ENCODE measurements around the gene UNC119B.
A peak's percentile ranks its signal among the peaks of the same experiment; 100 is the strongest.
"Not testable (repeated sequence)": the region's sequence is repeated elsewhere in the genome, so short reads cannot be mapped to it uniquely, and the experiment has no call there.

UNC119B gene

DNA sequence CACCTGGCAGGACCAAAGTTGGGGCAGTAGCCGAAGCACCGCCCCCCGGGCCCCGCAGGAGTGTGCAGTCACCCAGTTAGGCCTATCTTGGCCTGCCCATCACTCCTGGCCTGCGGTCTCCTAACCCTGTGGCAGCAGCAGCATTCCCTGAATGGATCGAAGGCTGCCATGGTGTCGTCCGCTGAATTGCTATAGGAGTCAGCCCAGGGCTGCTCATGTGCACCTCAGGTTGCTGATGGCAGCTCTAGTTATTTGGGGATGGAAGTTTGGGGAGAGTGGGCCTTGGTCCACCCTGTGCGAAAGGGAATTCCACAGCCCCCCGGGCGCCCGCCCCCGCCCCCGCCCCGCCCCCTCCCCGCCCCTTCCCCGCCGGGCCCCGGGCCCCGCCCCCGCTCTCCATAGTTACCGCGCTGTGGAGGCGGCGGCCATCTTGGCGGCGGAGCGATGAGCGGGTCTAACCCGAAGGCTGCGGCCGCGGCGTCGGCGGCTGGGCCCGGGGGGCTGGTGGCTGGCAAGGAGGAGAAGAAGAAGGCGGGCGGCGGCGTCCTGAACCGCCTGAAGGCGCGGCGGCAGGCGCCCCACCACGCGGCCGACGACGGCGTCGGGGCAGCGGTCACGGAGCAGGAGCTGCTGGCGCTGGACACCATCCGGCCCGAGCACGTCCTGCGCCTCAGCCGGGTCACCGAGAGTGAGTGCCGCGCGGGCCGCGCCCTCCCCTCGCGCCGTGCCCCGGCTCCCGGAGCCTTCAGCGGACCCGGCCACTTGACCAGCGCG, at the start of gene UNC119B:
UNC119B (plus strand) TSS at position 428 of the 774 bp plus-strand sequence; CDS start at position 445, 17 bp downstream.
- DNase-seq, result no peak

- DNase-seq, result no peak
These were observed 48.8 kb upstream of the UNC119B start for GRCh38 chr12:120661432-120661831.

GRCh38 chr12:120662879-120663278, 47.4 kb upstream of the UNC119B start:
- no peak for DNase-seq

DNA sequence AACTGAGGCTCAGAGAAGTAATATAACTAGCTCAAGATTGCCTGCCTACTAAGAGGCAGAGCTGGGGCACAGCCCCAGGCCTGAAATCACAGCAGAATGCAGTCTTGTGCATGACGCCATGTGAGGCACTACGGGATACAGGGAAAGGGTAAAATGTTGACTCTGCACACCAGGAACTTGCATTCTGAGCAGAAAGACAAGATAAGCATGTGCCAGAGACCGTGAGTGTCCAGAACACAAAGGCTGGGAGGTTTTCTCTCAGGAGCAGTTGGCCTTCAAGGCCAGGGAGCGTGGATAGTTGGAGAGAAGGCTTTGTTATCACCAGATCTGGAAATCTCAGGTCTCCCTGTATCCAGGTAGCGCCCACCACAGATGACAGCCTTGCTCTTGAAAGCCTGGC, 46.5 kb upstream of the UNC119B start:
- no peak for DNase-seq

GRCh38 chr12:120666571-120667390, 43.5 kb upstream of the UNC119B start:
- DNase-seq, result no peak

DNA sequence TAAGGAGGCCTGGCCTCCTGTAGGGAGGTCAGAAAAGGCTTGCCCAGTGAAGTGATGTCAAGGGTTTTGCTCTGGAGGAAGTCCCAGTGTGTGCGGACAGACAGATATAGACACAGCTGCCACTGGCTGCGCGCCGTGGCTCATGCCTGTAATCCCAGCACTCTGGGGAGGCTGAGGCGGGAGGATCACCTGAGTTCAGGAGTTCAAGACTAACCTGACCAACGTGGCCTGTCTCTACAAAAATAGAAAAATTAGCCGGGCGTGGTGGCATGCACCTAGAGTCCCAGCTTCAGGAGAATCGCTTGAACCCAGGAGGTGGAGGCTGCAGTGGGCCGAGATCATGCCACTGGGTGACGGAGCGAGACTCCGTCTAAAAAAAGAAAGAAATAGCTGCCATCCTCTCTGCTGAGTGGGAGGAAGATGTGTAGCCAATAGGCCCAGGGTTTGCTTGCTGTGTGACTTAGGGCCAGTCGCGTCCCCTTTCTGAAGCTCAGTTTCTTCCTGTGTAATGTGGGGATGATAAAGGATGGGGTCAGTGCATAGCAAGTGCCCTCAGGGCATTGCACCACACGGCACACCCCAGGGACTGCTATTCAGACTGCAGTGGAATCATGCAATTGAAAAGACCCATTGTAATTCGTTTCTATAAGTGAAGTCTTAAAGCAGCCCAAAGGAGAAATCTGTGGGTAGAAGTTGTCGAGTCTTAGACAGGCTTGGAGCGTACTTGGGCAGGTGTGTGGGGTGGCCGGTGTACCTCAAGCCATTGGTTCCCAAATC, 42.0 kb upstream of the UNC119B start:
- DNase-seq, result no peak

DNA sequence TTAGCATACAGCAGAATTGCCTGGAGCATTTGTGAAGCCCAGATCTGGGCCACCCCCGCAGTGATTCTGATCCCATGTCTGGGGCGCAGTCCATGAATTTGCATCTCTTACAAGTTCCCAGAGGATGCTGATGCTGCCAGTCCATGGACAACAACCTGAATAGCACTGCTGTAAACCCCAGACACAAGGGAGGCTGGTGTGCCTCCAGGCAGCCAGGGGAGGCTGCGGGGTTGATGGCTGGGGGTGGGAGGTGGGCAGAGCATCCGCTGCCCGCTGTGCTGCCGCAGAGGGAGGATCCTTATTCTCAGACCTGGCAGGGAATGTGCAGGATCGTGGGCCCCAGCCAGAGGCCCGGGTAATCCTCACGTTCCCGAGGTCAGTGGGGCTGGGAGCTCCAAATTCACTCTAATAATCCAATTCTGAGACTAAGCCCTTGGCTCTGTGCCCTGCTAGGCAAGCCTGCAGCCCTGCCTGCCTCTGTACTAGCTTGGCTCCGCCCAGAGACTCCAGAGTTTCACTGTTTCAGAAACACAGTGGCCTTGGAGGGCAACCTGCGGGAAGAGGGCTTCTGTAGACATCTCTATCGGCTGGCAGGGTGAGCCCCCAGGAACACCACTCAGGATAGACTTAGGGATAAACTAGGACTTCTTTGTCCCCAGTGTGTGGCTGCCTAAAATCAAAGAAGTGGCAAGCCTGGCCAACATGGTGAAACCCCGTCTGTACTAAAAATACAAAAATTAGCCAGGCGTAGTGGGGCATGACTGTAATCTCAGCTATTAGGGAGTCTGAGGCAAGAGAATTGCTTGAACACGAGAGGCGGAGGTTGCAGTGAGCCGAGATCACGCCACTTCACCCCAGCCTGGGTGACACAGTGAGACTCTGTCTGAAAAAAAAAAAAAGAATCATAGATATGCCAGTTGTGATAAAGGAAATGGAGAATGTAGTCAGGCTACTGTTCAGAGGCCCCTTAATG, 41.1 kb upstream of the UNC119B start:
- no peak for DNase-seq

DNA sequence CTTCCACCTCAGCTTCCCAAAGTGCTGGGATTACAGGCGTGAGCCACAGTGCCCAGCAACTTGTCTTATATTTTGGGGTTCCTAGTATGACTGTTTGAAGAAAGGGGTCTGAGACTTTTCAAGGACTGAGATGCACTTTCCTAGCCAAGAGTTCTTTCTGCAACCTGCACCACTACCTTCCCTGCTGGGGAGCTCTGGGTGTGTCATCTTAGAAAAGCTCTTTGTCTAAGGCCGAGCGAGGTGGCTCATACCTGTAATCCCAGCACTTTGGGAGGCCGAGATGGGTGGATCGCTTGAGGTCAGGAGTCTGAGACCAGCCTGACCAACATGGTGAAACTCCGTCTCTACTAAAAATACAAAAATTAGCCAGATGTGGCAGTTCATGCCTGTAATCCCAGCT, 40.0 kb upstream of the UNC119B start:
- DNase-seq, result not testable (repeated sequence)

DNA sequence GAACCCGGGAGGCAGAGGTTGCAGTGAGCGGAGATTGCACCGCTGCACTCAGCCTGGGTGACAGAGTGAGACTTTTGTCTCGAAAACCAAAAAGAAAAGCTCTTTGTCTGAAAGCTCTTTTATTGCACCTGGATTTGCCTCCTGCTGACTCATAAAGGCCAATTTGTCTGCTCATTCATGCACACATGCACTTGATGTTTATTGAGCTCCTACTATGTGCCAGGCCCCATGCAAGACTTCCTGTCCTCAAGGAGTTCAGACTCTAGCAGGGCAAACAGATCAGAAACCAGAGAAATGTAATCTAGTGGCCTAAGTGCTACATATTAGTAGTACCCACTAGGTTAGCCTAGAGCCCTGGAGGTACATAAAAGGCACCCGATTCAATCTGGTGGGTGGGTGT, 39.6 kb upstream of the UNC119B start:
- no peak for DNase-seq

GRCh38 chr12:120674097-120674636, 36.1 kb upstream of the UNC119B start:
- DNase-seq, result no peak

GRCh38 chr12:120677765-120678473, 32.3 kb upstream of the UNC119B start:
- no peak for DNase-seq

GRCh38 chr12:120678572-120678971, 31.7 kb upstream of the UNC119B start:
- no peak for DNase-seq

GRCh38 chr12:120680165-120680738, 30.0 kb upstream of the UNC119B start:
- DNase-seq, result no peak

DNA sequence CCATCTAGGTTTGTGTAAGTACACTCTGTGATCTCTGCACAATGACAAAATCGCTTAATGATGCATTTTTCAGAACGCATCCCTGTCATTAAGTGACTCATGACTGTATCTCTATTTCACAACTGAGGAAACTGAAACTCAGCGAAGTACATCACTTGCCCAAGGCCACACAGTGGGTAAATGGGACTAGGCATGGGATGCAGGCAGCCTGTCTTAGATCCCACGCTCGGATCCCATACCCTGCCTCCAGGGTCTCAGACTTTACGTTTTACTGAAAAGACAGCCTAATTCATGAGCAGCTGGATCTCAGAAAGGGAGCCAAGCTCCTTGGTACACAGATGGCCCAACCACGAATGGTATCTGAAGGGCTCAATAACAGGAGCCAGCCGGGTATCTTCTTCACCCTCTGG, 25.7 kb upstream of the UNC119B start:
- no peak for DNase-seq

- no peak for DNase-seq
These were observed 24.7 kb upstream of the UNC119B start for GRCh38 chr12:120685522-120685921.

- DNase-seq, result peak; percentile 96
These were observed 24.0 kb upstream of the UNC119B start for GRCh38 chr12:120686151-120686689.

DNA sequence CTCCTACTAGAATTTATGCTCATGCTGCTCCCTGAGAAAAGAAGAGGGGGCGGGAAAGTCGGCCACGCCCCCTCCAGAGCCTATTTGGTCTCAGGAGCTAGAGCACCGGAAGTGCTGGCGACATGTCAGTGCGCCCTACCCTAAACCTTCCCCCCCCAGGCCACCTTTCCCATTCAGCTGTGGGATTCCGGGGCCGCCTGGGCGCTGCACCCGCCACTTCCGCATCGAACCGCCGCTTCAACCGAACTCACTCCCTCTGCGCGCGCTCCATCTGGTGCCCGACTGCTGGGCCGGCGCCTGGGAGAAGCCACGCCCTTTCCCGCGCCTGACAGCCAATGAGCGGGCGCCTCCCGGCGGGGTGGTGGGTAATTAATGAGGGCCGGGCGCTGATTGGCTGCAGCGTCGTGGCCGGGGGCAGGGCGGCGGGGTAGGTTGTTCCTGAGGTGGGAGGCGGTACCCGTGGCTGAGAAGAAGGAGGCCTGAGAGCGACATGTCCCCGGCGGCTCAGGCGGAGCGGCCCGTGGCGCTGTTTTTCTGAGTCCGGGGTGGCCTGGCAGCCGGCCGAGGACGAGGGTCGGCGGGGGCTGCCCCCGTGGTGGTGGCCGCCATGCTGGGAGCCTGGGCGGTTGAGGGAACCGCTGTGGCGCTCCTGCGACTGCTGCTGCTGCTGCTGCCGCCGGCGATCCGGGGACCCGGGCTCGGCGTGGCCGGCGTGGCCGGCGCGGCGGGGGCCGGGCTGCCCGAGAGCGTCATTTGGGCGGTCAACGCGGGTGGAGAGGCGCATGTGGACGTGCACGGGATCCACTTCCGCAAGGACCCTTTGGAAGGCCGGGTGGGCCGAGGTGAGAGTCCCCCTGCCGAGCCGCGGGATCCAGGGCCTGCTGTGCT, 23.3 kb upstream of the UNC119B start, which contains the start of gene MLEC:
MLEC (plus strand) TSS at position 460 of the 888 bp plus-strand sequence; CDS start at position 608, 148 bp downstream.
- DNase-seq, result peak; percentile 96

DNA sequence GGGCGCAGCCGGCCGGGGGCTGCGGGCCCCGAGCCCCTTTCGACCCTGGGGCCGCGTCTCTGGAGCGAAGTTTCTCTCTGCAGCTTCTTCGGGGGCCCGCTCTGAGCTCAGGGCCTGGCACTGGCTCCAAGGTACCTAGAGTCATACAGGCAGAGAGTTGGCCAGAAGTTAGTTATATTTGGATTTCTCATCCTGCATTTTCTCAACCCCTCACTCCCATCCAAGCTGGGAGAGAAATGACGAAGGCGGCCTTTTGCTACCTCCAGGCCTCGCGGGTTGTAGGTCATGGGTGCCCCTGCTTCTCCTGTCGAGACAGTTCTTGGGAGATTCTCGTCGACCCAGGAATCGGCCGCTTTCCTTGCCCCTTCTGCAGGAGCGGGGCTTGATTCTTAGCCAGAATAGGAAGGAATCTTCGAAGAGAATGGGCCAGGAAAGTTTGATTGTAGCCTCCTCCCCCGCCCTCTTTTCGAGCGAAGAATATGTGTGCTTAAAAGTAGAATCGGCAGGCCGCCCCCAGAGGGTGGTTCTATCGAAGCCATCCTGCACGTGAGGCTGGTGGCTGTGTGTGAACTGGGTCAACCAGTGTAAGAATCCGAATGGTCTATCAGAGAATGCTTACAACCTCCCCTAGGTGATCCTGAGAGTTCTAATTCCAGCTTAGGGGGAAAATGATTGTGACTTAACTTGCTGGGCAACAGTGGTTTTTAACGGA, 22.5 kb upstream of the UNC119B start:
- no peak for DNase-seq
